Heart left ventricle (tissue), 13 donors: ENCODE measurements around the gene KRTAP1-4.

Experiments
- CTCF ChIP-seq, 12 donors: fragments of 200-600 bp; sonication (generic) in 4 of 12; IDR thresholded peaks; one replicate each; pipeline versions ENCODE4 v1.5.0 to v1.8.0; 2018 to 2022; ENCODE audit warnings: antibody characterized with exemption in 12 of 12, mild to moderate bottlenecking in 5 of 12
- POLR2A ChIP-seq, 2 donors: fragments of 450-650 bp; IDR thresholded peaks; one replicate each; pipeline ENCODE4 v1.6.1; 2017; ENCODE audit warnings: antibody characterized with exemption in 2 of 2, mild to moderate bottlenecking in 2 of 2, moderate library complexity in 2 of 2
- donor health status: ischemic (EF 13 %, LVEDD 7.1; RV severe dilation, severe dysfunction).
- donor health status: DM: no; HTN: yes; CAD: no.
- donor health status: DM: no; HTN: no; CAD: no.
- donor health status: ischemic (EF 25% LVEDD 6.9; RV normal size, moderate dysfunction).
- donor health status: ischemic (EF 25% LVEDD 5.7; RV mildly dilated, moderate dysfunction).
- donor health status: ischemic (EF 35%, LVEDD 5.7; RV mildly dilated, moderate dysfunction).
- donor health status: nonischemic (EF 11% LVEDD 7.7; RV severe dilation, severe dysfunction).
- donor health status: DM: yes; HTN: yes; CAD: no.
- donor health status: PGD.
- donor health status: ischemic (EF 29% LVEDD 5.4; RV normal size, mild dysfunction).
- donor health status: nonischemic (EF 23%, LVEDD 6.1; RV moderate dilation, normal function).

DNA sequence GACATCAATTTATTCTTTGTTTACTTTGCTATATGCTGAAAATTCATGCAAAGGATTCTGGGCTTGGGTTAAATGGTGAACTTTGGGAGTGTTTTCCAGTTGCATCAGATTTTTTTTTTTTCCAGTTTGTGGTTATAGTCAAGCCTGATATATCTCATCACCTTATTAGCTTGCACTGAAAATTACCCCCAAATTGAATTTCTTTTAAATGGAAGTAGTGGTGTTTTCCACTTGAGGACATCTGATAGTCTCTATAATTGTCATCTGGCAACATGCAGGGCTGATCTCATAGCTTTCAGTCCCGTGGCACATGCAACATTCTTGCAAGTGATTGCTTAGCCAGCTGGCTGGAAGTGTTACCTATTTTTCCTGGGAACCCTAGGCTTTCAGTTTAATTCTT, 16.4 kb downstream of the KRTAP1-4 start:
- TF ChIP-seq POLR2A (IDR thresholded peaks at IDR 0.05) (no peak), CTCF (IDR thresholded peaks at IDR 0.05) (no peak)
